GM12865 (cell line): ENCODE measurements around the gene IFNA17.
"Not testable (repeated sequence)": the region's sequence is repeated elsewhere in the genome, so short reads cannot be mapped to it uniquely, and the experiment has no call there.

ENCODE experiments used
- DNase-seq: peaks from one replicate; pipeline ENCODE4 v3.0.0; 2010; ENCODE audit warnings: low read depth
- H3K4me3 ChIP-seq: 2 replicates; pipeline ENCODE4 v1.5.1; 2011; ENCODE audit warnings: mild to moderate bottlenecking, low read depth, low read length, control low read depth
- TF ChIP-seq, protein P1 (sequence below): IDR thresholded peaks from 2 replicates; pipeline ENCODE4 v1.5.1; 2011; ENCODE audit warnings: low read length, control low read depth, low read depth, inconsistent platforms; ENCODE audit not compliant: insufficient read depth; ENCODE audit errors: missing control alignments

The IFNA17 gene

DNA sequence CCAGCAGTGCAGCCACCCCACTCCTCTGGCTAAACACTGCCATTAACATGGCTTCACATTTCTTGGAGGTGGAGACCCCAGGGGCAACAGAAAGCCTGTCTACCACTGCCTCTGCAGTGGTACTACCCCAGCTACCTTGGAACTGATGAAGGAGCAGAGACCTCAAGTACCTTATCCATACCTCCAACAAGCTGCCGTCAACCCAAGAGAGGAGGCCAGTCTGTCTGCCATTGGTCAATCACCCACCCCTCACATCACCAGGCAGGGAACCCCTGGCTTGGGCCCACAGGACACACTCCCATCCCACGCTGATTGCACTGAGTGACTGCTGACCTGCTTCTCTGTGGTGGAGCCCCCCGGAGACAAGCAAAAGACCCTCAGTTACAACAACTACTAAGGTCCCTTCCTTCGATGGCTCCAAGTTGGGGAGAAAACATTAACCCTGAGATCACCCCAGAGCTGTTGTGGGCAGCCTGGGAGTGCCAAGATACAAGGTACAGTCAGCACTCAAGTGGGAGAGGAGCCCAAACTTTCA is 6.2 kb upstream of the IFNA17 start:
- no peak overlapping the region for H3K4me3 ChIP-seq
- TF ChIP-seq, protein P1, sequence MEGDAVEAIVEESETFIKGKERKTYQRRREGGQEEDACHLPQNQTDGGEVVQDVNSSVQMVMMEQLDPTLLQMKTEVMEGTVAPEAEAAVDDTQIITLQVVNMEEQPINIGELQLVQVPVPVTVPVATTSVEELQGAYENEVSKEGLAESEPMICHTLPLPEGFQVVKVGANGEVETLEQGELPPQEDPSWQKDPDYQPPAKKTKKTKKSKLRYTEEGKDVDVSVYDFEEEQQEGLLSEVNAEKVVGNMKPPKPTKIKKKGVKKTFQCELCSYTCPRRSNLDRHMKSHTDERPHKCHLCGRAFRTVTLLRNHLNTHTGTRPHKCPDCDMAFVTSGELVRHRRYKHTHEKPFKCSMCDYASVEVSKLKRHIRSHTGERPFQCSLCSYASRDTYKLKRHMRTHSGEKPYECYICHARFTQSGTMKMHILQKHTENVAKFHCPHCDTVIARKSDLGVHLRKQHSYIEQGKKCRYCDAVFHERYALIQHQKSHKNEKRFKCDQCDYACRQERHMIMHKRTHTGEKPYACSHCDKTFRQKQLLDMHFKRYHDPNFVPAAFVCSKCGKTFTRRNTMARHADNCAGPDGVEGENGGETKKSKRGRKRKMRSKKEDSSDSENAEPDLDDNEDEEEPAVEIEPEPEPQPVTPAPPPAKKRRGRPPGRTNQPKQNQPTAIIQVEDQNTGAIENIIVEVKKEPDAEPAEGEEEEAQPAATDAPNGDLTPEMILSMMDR = no peak
- no peak for DNase-seq

DNA sequence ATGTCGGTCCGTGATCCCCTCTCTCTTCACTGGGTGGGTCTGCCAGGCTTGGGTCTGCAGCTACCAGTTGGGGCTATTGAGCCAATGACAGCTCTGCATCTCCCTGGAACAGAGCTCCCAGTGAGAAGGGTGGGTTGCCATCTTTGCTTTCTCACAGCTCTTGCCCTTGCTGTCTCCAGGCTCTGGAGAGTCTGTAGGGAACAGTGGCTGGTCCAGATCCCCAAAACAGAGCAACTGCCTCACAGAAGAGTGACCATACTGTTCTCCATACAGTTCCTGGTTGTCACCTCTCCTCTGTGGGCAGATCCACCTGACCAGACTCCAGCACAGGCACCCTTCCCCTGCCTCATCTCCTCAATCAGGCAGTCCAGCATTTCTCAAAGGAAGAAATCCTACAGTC is 5.2 kb upstream of the IFNA17 start:
- no peak for DNase-seq
- TF ChIP-seq, protein P1 = no peak
- H3K4me3 ChIP-seq = no peak overlapping the region

DNA sequence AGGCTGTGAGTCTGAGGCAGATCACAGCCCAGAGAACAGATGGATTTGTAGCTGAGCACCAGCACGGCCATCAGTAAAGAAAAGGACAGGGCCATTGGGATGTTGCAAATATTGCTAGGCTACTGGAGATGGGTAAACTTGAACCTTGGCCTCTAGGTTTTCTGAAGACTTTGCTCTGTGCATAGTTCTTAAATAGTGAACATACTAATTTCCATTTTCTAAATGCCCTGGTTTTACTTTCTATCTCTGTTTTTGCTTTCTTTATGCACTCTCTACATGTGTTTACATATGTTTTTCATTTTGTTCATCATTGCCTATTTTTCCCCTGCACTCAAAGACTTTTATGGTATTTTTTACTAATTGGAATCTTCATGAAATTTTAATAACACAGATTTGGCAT is 10.8 kb downstream of the IFNA17 start, which contains the start of gene IFNA16:
Gene IFNA16, minus strand, starts transcription at position 101 of the 400 bp plus-strand sequence. Its CDS starts 6 bp downstream, at position 95.
- DNase-seq = not testable (repeated sequence)

DNA sequence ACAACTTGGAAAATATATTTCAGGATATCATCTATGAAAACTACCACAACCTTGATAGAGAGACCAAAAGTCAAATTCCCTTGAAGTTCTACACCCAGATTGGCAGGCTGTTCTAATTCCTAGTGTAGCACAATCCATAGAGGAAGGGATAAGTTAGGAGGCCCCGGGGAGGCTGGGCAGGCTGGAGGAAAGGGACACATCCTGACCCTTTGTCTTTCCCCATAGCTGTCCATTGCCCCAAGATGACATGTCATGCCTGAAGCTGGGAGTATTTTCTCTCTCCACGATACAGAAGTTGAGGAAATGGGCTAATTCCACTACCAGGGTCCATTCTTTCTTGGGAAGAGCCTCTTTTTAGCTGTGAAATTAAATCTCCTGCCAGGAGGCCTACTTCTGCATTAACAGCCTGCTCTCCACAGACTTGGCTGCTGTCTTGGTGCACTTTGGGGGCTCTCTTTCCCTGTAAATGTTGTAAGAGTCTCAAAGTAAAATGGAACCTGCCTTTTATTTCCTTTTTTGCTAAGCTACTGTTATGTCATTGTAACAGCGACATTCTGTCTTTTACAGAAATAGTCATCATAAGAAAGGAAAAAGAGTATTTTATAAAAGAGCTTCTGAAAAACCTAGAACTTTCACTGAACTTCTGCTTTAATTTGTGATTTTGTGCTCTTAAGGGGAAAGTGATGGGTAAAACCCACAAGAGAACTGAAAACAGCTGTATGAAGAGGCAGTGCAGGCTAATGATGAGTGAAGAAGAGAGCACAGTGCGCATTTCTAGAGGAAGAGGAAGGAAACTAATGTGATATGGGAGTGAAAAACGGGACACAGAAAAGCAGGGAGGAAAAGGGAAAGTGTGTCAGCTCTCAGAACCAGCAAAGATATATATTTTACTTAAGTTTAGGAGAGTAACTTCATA is 14.4 kb downstream of the IFNA17 start:
- H3K4me3 ChIP-seq = not testable (repeated sequence)
- TF ChIP-seq, protein P1 = peak; percentile 55
- DNase-seq = peak; percentile 34

More for the DNA sequence above, 10.8 kb downstream of the IFNA17 start, which contains the start of gene IFNA16:
- not testable (repeated sequence) for H3K4me3 ChIP-seq

DNA sequence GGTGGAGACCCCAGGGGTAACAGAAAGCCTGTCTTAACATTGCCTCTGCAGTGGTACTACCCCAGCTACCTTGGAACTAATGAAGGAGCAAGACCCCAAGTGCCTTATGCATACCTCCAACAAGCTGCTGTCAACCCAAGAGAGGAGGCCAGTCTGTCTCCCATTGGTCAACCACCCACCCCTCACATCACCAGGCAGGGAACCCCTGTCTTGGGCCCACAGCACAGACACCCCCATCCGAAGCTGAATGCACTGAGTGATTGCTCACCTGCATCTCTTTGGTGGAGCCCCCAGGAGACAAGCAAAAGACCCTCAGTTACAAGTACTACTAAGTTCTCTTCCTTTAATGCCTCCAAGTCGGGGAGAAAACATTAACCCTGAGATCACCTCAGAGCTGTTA is 15.9 kb downstream of the IFNA17 start:
- DNase-seq, H3K4me3 ChIP-seq: not testable (repeated sequence)

DNA sequence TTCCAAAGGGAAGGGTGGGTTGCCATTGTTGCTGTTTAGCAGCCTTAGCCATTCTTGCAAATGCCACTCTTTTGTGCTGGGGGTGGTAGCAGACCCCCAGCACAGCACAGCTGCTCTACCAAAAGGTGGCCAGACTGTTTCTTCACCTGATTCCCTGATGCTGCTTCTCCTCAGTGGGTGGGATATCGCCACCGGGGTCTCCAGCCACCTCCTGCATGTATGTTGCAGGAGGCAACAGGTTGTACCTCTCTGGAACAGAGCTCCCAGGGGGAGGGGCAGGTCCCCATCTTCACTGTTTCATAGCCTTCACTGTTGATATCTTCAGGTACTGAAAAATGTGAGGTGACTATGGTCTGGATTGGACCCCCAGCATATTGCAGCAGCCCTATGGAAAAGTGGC is 17.2 kb downstream of the IFNA17 start:
- not testable (repeated sequence) for H3K4me3 ChIP-seq, DNase-seq

DNA sequence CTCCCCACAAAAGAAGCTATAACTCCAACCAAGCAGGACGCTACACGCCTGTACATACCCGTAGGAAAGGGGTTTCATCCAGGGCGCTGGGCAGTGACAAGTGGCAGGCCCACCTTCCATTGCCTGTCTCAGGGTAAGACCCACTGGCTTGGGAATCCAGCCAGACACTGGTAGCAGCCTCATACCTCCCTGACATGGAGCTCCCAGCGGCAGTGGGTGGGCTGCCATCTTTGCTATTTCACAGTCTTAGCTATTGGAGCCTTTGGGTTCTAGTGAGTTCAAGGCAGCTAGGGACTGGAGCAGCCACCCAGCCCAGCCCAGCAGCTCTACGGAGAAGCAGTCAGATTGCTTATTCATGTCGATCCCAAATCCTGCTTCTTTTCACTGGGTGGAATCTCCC is 17.7 kb downstream of the IFNA17 start:
- DNase-seq = no peak
- no peak overlapping the region for H3K4me3 ChIP-seq
- TF ChIP-seq, protein P1 = no peak

DNA sequence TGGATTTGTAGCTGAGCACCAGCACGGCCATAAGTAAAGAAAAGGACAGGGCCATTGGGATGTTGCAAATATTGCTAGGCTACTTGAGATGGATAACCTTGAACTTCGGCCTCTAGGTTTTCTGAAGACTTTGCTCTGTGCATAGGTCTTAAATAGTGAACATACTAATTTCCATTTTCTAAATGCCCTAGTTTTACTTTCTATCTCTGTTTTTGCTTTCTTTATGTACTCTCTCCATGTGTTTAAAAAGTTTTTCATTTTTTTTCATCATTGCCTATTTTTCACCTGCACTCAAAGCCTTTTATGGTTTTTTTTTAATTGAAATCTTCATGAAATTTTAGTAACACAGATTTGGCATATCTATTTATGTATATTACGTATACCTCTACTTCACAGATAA is 21.0 kb downstream of the IFNA17 start, which contains the start of gene IFNA10:
Gene IFNA10, minus strand, starts transcription at position 101 of the 400 bp plus-strand sequence. Its CDS starts 46 bp downstream, at position 55.
- H3K4me3 ChIP-seq, DNase-seq: not testable (repeated sequence)

DNA sequence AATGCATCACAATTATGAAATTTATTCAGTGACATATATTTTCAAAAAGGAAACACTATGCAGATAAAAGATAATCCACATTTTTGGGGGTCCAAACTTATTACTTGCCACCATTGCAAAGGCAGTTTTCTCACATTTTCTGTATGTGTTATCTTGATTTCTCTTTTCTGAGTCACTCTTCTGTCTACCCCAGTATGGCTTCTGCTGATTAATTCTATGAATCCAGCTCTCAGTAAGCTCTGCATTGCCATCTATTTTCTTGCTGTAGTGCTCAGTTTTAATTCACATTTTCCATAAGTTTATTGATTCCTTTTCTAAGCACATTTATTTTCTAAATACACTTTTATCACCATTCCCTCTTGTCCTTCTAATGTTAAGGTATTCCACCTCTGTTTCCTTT is 22.8 kb downstream of the IFNA17 start:
- TF ChIP-seq, protein P1 = no peak
- no peak overlapping the region for H3K4me3 ChIP-seq
- no peak for DNase-seq

DNA sequence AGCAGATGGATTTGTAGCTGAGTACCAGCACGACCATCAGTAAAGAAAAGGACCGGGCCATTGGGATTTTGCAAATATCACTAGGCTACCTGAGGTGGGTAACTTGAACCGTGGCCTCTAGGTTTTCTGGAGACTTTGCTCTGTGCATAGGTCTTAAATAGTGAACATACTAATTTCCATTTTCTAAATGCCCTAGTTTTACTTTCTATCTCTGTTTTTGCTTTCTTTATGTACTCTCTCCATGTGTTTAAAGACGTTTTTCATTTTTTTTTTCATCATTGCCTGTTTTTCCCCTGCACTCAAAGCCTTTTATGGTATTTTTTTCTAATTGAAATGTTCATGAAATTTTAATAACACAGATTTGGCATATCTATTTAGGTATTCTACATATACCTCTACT is 25.9 kb downstream of the IFNA17 start, which contains the start of gene IFNA7:
Gene IFNA7, minus strand, starts transcription at position 101 of the 400 bp plus-strand sequence. Its CDS starts 40 bp downstream, at position 61.
- not testable (repeated sequence) for DNase-seq, H3K4me3 ChIP-seq
